Gastroesophageal sphincter (tissue), 4 donors: ENCODE measurements around the gene ACSL6. TPM values are rescaled to one million over a fixed set of nuclear protein-coding genes. Genes with fewer than 3 reads are reported as not detected.

Experiments
- ATAC-seq: fragments of 150-250 bp; one replicate; pipeline ENCODE4 v1.9.1; 2016; ENCODE audit warnings: mild to moderate bottlenecking, moderate library complexity
- H3K27ac ChIP-seq, 4 donors: fragments of 200-600 bp; sonication (generic) in 3 of 4; 1 replicate in 3 of 4; 2 replicates in 1 of 4; pipeline ENCODE4 v1.5.1; 2016 to 2019
- H3K27me3 ChIP-seq: fragments of 200-600 bp; sonication (generic); one replicate; pipeline ENCODE4 v1.5.1; 2019
- H3K36me3 ChIP-seq, 2 donors: fragments of 200-600 bp; sonication (generic); one replicate each; pipeline ENCODE4 v1.5.1; 2019; ENCODE audit warnings: control low read depth in 1 of 2
- H3K4me1 ChIP-seq, 3 donors: fragments of 200-600 bp; sonication (generic); 1 replicate in 2 of 3; 2 replicates in 1 of 3; pipeline ENCODE4 v1.5.1; 2016 to 2019; ENCODE audit warnings: control low read depth in 2 of 3
- H3K4me3 ChIP-seq, 2 donors: fragments of 200-600 bp; sonication (generic); one replicate each; pipeline ENCODE4 v1.5.1; 2019; ENCODE audit warnings: mild to moderate bottlenecking in 1 of 2, moderate library complexity in 1 of 2
- H3K9me3 ChIP-seq, 3 donors: fragments of 200-600 bp; sonication (generic); one replicate each; pipeline ENCODE4 v1.5.1; 2017 to 2019; ENCODE audit warnings: control low read depth in 2 of 3
- CTCF ChIP-seq, 4 experiments: fragments of 200-600 bp in 2 of 4; fragments of 450-650 bp in 2 of 4; sonication (generic) in 1 of 4; IDR thresholded peaks; one replicate each; pipeline ENCODE4 v1.5.1; 2017 to 2019; ENCODE audit warnings: antibody characterized with exemption in 4 of 4, mild to moderate bottlenecking in 2 of 4, moderate library complexity in 2 of 4
- EP300 ChIP-seq: sonication (generic); formaldehyde crosslinking; IDR thresholded peaks from one replicate; pipeline ENCODE4 v1.6.1; 2017; ENCODE audit warnings: antibody characterized with exemption, mild to moderate bottlenecking
- POLR2A ChIP-seq, 2 donors: fragments of 450-650 bp; IDR thresholded peaks; one replicate each; pipeline ENCODE4 v1.6.1; 2017; ENCODE audit warnings: antibody characterized with exemption in 2 of 2, mild to moderate bottlenecking in 2 of 2, moderate library complexity in 1 of 2
- POLR2AphosphoS5 ChIP-seq: sonication (generic); formaldehyde crosslinking; IDR thresholded peaks from one replicate; pipeline ENCODE4 v1.6.1; 2017; ENCODE audit warnings: antibody characterized with exemption
- WGBS, 2 donors: methylation state at CpG; one replicate each; pipeline ENCODE4 v1.1.5; 2018; ENCODE audit warnings: low coverage in 1 of 2; 5-methylcytosine and 5-hydroxymethylcytosine counted together
- total RNA-seq, 4 donors: library from RNA; depleted of rRNA; stranded (reverse); fragments of >200 nt; gene quantifications; one replicate each; pipeline ENCODE4 v1.1.0, GENCODE V29; 2016

The ACSL6 gene
- total RNA-seq, 4 donors from 2014 or later = 1.3 to 3.6 (median 2.6) TPM

- no peaks in the 10 kb centered on the region for H3K4me1 ChIP-seq
- H3K27ac ChIP-seq = no peak overlapping the region
- no peak for TF ChIP-seq POLR2AphosphoS5
- no peak for TF ChIP-seq POLR2A (IDR thresholded peaks at IDR 0.05)
- no peak for TF ChIP-seq EP300
- ATAC-seq = no peak
- no peak overlapping the region for H3K4me3 ChIP-seq
- H3K9me3 ChIP-seq = no peaks in the 10 kb centered on the region
- H3K27me3 ChIP-seq = peaks cover 25% of the 10 kb centered on the region
- H3K36me3 ChIP-seq = no peaks in the 10 kb centered on the region
- WGBS, 2 donors = 53 to 65% methylated on average over 3 to 5 of the region's 6 CpGs
These were observed 9.3 kb upstream of the ACSL6 start for GRCh38 chr5:132020568-132021339.

GRCh38 chr5:132019857-132020555 lies 8.5 kb upstream of the ACSL6 start:
- TF ChIP-seq POLR2AphosphoS5 (no peak), EP300 (no peak), CTCF (IDR thresholded peaks at IDR 0.05) (no peak), POLR2A (IDR thresholded peaks at IDR 0.05) (no peak)
- H3K9me3 ChIP-seq = no peaks in the 10 kb centered on the region
- peaks cover 32% of the 10 kb centered on the region for H3K27me3 ChIP-seq
- no peaks in the 10 kb centered on the region for H3K36me3 ChIP-seq
- no peak overlapping the region for H3K4me3 ChIP-seq
- 83 to 86% methylated on average over 2 to 6 of the region's 6 CpGs for WGBS, 2 donors
- no peak for ATAC-seq
- no peaks in the 10 kb centered on the region for H3K4me1 ChIP-seq
- H3K27ac ChIP-seq = no peak overlapping the region

GRCh38 chr5:132019337-132019736 lies 7.9 kb upstream of the ACSL6 start:
- Histone ChIP-seq H3K9me3 (no peaks in the 10 kb centered on the region), H3K36me3 (no peaks in the 10 kb centered on the region), H3K4me1 (no peaks in the 10 kb centered on the region), H3K27me3 (peaks cover 33% of the 10 kb centered on the region), H3K4me3 (no peak overlapping the region), H3K27ac (no peak overlapping the region)
- TF ChIP-seq CTCF (IDR thresholded peaks at IDR 0.05) = no peak
- TF ChIP-seq POLR2AphosphoS5 = no peak
- no peak for TF ChIP-seq POLR2A (IDR thresholded peaks at IDR 0.05)
- no peak for TF ChIP-seq EP300
- no peak for ATAC-seq

- Histone ChIP-seq H3K36me3 (no peaks in the 10 kb centered on the region), H3K27ac (no peak overlapping the region), H3K27me3 (peaks cover 29% of the 10 kb centered on the region), H3K4me1 (no peaks in the 10 kb centered on the region), H3K9me3 (no peaks in the 10 kb centered on the region), H3K4me3 (no peak overlapping the region)
- TF ChIP-seq POLR2AphosphoS5 = no peak
- no peak for TF ChIP-seq CTCF (IDR thresholded peaks at IDR 0.05)
- TF ChIP-seq POLR2A (IDR thresholded peaks at IDR 0.05) = no peak
- no peak for TF ChIP-seq EP300
- 23 to 25% methylated on average over 5 to 7 of the region's 10 CpGs for WGBS, 2 donors
- no peak for ATAC-seq
These were observed 6.5 kb upstream of the ACSL6 start for GRCh38 chr5:132017738-132018625.

- Histone ChIP-seq H3K27me3 (peaks cover 29% of the 10 kb centered on the region), H3K27ac (no peak overlapping the region), H3K36me3 (no peaks in the 10 kb centered on the region), H3K4me1 (peaks cover 0 to under 1% (median 0%) of the 10 kb centered on the region in 3 donors), H3K9me3 (no peaks in the 10 kb centered on the region), H3K4me3 (no peak overlapping the region)
- 31 to 46% methylated on average over 4 of the region's 4 CpGs for WGBS, 2 donors
- ATAC-seq = no peak
- no peak for TF ChIP-seq EP300
- no peak for TF ChIP-seq CTCF (IDR thresholded peaks at IDR 0.05)
- TF ChIP-seq POLR2AphosphoS5 = no peak
- no peak for TF ChIP-seq POLR2A (IDR thresholded peaks at IDR 0.05)
These were observed 5.9 kb upstream of the ACSL6 start for GRCh38 chr5:132017316-132017715.
